ENCODE measurements around the gene ALDH1A3.

ALDH1A3 gene

DNA sequence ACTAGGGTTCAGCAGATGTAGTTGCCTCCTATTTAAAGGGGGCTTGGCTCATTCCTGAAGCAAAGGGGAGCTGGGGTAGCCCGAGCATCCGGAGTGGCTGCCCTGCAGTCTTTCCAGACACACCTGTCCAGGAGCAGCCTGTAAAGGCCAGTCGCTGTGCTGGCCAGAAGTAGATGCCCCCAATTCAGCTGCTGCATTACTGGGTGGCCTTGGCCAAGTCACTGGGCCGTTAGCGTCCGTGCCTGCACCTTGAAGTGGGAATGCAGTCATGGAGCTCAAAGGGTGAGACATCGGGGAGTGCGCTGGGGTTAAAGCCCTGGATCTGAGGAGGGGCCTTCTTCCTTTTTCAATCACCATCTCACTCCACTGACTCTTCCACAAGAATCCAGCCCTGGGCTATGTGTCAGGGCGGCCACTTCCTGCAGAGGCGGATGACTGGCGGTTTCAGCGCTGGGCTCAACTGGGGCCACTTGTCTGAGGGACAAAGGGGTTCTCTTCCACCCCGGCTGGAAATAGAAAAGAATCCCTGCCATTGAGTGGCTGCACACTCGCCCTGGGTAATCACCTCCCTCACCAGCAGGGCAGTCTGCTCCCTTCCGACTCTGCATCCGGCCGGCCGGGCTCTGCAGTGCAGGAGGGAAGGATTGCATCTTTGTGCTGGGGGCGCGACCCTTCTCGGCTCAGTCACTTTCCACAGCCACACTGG is 11.8 kb downstream of the ALDH1A3 start:
- peaks cover 7% of the 10 kb centered on the region for H3K4me1 ChIP-seq (ENCODE audit: control insufficient read depth, insufficient read depth, low read length)
- H3K4me3 ChIP-seq (ENCODE audit: low read length), result no peak overlapping the region
- H3K36me3 ChIP-seq (ENCODE audit: control insufficient read depth, insufficient read depth, low read length), result no peaks in the 10 kb centered on the region
- no peak overlapping the region for H3K9ac ChIP-seq (ENCODE audit: low read length)
- no peak overlapping the region for H3K27ac ChIP-seq (ENCODE audit: low read depth, low read length)
- H3K27me3 ChIP-seq (ENCODE audit: control insufficient read depth, insufficient read depth, low read length), result no peaks in the 10 kb centered on the region

DNA sequence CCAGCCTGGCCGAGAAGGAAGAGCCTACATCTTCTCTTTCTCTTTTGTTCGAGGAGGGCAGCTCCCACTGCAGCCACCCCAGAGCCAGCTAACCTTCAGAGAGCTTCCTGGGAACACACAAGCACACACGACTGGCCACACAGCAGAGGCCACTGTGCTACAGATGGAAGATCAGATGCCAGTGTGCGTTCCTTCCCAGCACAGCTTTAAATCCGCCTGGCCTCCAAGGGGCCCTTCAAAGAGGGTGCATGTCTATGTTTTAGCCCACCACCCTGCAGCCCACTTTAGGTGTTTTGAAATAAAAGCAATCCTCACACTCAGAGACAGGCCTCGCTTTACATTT is 12.4 kb downstream of the ALDH1A3 start:
- H3K27ac ChIP-seq (ENCODE audit: low read depth, low read length), result no peak overlapping the region
- peaks cover 7% of the 10 kb centered on the region for H3K4me1 ChIP-seq (ENCODE audit: control insufficient read depth, insufficient read depth, low read length)
- H3K9ac ChIP-seq (ENCODE audit: low read length), result no peak overlapping the region
- no peak overlapping the region for H3K4me3 ChIP-seq (ENCODE audit: low read length)
- H3K36me3 ChIP-seq (ENCODE audit: control insufficient read depth, insufficient read depth, low read length), result no peaks in the 10 kb centered on the region
- H3K27me3 ChIP-seq (ENCODE audit: control insufficient read depth, insufficient read depth, low read length), result no peaks in the 10 kb centered on the region

DNA sequence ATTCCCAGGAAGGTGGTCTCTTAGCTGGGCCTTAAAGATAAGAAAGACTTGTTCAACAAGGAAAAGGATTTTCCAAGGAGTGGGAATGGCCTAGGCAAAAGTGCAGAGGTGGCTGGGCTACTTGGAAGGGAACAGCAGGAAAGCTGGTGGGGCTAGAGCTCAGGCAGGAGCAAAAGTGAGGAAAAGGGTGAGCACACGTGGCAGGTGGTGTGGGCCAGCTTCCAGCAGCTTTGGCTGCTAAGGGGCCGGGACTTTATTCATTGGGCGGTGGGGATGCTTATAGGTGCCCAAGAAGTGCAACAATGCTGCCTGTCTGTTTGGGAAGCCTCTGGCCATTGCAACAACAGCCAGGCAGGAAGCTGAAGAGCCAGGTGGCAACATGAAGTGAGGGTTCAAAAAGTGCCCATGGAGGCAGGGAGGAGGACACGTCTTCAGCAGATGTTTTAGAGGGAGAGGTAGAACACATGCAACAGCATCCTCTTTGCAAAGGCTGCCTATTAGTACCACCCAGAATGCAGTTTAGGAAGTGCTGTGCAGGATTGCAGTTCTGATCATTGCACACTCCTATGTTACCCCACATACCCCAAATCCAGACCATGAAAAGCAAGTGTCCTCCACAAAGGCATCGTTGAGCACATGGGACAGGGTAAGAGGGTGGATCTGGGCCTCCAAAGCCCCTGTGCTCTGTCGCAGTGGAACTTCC is 13.8 kb downstream of the ALDH1A3 start:
- Histone ChIP-seq H3K27me3 (ENCODE audit: control insufficient read depth, insufficient read depth, low read length) (no peaks in the 10 kb centered on the region), H3K4me3 (ENCODE audit: low read length) (no peak overlapping the region), H3K27ac (ENCODE audit: low read depth, low read length) (no peak overlapping the region), H3K9ac (ENCODE audit: low read length) (no peak overlapping the region), H3K4me1 (ENCODE audit: control insufficient read depth, insufficient read depth, low read length) (peaks cover 7% of the 10 kb centered on the region), H3K36me3 (ENCODE audit: control insufficient read depth, insufficient read depth, low read length) (no peaks in the 10 kb centered on the region)

DNA sequence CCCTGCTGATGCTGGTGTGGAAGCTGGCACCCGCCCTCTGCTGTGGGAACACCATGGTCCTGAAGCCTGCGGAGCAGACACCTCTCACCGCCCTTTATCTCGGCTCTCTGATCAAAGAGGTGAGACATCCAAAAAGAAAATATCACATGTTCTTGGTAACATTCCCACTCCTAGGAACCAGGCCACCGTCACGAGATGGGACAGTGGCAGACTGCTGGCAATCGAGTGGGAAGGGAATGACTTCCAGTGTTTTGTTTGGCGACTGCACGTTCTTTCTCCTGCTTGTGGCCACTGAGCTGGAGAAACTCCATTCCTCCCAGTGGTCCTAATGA is 14.3 kb downstream of the ALDH1A3 start:
- Histone ChIP-seq H3K27ac (ENCODE audit: low read depth, low read length) (no peak overlapping the region), H3K4me1 (ENCODE audit: control insufficient read depth, insufficient read depth, low read length) (peaks cover 4% of the 10 kb centered on the region), H3K4me3 (ENCODE audit: low read length) (no peak overlapping the region), H3K36me3 (ENCODE audit: control insufficient read depth, insufficient read depth, low read length) (no peaks in the 10 kb centered on the region), H3K9ac (ENCODE audit: low read length) (no peak overlapping the region), H3K27me3 (ENCODE audit: control insufficient read depth, insufficient read depth, low read length) (no peaks in the 10 kb centered on the region)

DNA sequence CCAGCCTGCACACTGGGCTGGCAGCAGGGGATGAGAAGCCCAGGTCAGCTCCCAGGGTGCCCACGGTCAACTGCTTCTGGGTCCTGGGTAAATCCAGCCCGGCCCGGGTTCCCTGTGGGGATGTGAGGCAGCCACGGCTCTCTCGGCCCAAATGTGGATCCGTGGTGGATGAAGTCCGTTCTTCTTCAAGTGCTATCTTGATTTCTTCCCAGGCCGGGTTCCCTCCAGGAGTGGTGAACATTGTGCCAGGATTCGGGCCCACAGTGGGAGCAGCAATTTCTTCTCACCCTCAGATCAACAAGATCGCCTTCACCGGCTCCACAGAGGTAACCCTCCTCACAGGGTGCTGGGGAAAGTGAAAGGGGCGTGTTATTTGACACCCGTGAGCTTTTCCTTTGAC is 16.1 kb downstream of the ALDH1A3 start:
- Histone ChIP-seq H3K4me3 (ENCODE audit: low read length) (no peak overlapping the region), H3K9ac (ENCODE audit: low read length) (no peak overlapping the region), H3K27me3 (ENCODE audit: control insufficient read depth, insufficient read depth, low read length) (no peaks in the 10 kb centered on the region), H3K27ac (ENCODE audit: low read depth, low read length) (no peak overlapping the region), H3K4me1 (ENCODE audit: control insufficient read depth, insufficient read depth, low read length) (peaks cover 2% of the 10 kb centered on the region), H3K36me3 (ENCODE audit: control insufficient read depth, insufficient read depth, low read length) (no peaks in the 10 kb centered on the region)

DNA sequence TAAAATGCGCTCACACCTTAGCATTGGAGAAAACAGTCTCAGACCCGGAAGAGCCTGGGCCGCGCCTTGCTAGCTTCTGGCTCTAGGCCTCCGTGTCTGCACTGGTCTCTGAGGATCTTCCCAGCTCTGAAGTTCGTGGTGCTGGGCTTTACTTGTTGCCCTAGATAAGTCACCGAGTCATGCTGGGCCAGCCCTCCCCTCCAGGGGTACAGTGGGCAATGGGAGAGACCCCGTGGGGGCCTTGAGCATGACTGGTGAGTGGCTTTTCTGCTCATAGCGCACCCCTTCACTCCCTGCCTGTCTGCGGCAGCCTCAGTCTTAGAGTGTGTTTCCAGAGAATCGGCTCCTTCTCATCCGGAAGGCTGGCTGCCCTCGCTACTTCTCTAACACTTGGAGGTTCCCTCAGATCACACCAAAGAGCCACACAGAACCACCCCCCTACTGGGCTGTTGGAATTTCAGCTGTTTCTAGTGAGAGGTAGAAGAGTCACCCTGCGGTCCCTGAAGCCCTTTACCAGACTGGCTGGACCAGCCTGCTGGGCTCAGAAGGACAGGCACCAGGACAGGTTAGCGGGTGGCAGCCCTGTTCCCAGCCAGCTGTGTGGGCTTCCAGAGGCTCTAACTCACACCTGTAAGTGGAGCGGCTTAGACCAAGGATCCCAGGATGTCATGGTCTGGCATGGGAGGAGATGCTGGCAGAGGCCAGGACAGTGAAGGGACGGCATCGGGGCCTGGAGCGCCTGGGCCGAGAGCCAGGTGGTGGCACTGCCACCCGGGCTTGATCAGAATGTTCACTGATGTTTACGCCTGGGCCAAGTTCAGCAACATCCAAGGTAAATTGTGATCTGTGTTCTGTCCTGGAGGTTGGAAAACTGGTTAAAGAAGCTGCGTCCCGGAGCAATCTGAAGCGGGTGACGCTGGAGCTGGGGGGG is 17.9 kb downstream of the ALDH1A3 start:
- no peak overlapping the region for H3K9ac ChIP-seq (ENCODE audit: low read length)
- H3K27ac ChIP-seq (ENCODE audit: low read depth, low read length), result no peak overlapping the region
- peaks cover 13% of the 10 kb centered on the region for H3K4me1 ChIP-seq (ENCODE audit: control insufficient read depth, insufficient read depth, low read length)
- H3K36me3 ChIP-seq (ENCODE audit: control insufficient read depth, insufficient read depth, low read length), result no peaks in the 10 kb centered on the region
- H3K27me3 ChIP-seq (ENCODE audit: control insufficient read depth, insufficient read depth, low read length), result no peaks in the 10 kb centered on the region
- H3K4me3 ChIP-seq (ENCODE audit: low read length), result no peak overlapping the region

DNA sequence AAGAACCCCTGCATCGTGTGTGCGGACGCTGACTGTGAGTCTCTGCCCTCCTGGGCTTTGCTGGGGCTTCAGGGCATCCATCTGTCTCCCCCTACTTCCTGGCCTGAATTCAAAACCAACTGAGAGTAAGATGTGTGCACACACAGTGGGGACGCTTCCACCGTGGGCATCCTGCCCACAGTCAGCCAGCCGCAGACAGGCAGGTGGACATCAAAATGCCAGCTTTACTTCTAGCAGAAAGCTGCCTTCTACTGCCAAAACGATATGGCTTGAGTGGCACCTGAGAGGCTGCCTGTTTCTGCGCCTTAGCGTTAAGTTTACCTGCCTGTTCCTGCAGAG is 18.5 kb downstream of the ALDH1A3 start:
- Histone ChIP-seq H3K27ac (ENCODE audit: low read depth, low read length) (no peak overlapping the region), H3K27me3 (ENCODE audit: control insufficient read depth, insufficient read depth, low read length) (no peaks in the 10 kb centered on the region), H3K4me3 (ENCODE audit: low read length) (no peak overlapping the region), H3K36me3 (ENCODE audit: control insufficient read depth, insufficient read depth, low read length) (no peaks in the 10 kb centered on the region), H3K9ac (ENCODE audit: low read length) (no peak overlapping the region), H3K4me1 (ENCODE audit: control insufficient read depth, insufficient read depth, low read length) (peaks cover 17% of the 10 kb centered on the region)

DNA sequence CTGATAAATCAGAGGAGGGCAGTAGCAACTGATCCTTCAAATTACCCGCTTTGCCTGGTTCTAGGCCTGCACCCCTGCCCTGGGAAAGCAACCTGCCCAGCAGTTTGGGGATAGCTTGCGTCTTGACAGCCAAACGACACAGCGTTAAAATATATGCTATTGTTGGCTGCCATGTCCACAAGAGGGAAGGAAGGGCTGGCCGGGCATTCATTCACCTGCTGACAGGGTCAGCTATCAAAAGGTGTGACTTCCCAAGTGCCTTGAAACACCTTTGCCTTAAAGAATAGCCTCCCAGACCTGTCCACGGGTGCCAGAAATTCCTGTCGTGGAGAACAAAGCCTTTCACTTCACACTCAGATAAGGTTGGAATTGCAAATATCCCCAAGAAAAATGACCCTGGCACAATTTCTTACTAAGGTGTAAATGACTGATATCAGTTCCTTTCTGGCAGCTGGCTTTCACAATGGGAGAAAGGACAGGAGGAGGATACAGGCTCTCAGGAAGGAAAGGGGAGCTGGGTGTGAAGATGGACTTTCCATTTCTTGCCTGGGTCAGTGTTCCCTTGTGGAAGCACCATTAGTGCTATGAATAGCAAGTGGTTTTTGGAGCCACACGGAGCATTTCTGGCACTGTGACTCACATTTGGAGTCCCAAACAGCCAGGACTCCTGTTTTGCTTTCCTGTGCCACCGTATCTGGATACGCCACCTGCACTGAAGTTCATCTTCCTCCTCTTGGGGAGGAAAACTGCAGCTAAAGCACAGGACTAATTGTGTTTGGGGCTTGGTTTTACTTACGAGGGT is 19.2 kb downstream of the ALDH1A3 start:
- Histone ChIP-seq H3K4me1 (ENCODE audit: control insufficient read depth, insufficient read depth, low read length) (peaks cover 17% of the 10 kb centered on the region), H3K4me3 (ENCODE audit: low read length) (no peak overlapping the region), H3K27ac (ENCODE audit: low read depth, low read length) (no peak overlapping the region), H3K27me3 (ENCODE audit: control insufficient read depth, insufficient read depth, low read length) (no peaks in the 10 kb centered on the region), H3K36me3 (ENCODE audit: control insufficient read depth, insufficient read depth, low read length) (no peaks in the 10 kb centered on the region), H3K9ac (ENCODE audit: low read length) (no peak overlapping the region)

DNA sequence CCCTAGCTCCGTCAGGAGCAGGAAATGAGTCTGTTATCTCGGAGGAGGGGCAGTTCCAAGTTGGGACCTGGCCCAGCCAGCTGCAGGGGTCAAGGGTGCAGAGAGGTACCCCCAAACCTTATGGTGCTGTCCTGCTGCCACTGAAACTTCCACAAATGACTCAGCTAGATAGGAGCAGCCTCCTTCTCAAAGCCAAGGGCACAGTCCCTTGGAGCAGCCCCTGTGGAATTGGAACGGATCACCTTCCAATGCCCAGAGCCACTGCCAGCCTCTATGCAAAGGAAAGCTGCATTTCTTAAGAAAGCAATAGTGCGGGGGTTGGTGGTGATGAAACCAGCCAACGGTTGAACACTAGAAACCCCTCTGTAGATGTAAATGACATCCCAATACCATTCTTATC is 20.0 kb downstream of the ALDH1A3 start:
- H3K27ac ChIP-seq (ENCODE audit: low read depth, low read length), result no peak overlapping the region

DNA sequence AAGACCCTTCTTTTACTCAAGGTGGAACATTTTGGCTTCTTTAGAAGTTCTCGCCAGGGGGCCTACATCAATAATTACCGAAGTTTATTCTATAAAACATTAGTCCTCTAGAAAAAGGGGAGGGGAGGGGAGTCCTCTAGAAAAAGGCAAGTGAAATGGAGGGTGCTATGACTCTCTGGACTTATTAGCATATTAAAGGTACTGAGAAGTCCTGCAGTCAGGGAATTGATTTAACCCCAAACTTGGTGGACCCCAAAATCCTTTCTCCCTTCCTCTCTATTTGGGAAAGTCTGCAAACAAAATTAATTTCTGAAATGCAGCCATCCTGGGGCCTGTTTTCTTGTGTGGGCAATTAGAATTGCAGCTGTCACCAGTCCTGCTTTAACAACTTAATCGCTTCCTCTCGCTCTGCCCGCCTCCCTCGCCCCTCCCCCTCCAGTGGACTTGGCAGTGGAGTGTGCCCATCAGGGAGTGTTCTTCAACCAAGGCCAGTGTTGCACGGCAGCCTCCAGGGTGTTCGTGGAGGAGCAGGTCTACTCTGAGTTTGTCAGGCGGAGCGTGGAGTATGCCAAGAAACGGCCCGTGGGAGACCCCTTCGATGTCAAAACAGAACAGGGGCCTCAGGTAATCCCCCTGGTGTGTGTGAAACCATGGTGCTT is 20.6 kb downstream of the ALDH1A3 start:
- Histone ChIP-seq H3K27ac (ENCODE audit: low read depth, low read length) (peak overlapping the region; percentile 57), H3K4me3 (ENCODE audit: low read length) (no peak overlapping the region), H3K4me1 (ENCODE audit: control insufficient read depth, insufficient read depth, low read length) (peaks cover 17% of the 10 kb centered on the region), H3K9ac (ENCODE audit: low read length) (no peak overlapping the region), H3K27me3 (ENCODE audit: control insufficient read depth, insufficient read depth, low read length) (no peaks in the 10 kb centered on the region), H3K36me3 (ENCODE audit: control insufficient read depth, insufficient read depth, low read length) (no peaks in the 10 kb centered on the region)

More for the DNA sequence above, 20.0 kb downstream of the ALDH1A3 start:
- Histone ChIP-seq H3K4me1 (ENCODE audit: control insufficient read depth, insufficient read depth, low read length) (peaks cover 17% of the 10 kb centered on the region), H3K27me3 (ENCODE audit: control insufficient read depth, insufficient read depth, low read length) (no peaks in the 10 kb centered on the region), H3K4me3 (ENCODE audit: low read length) (no peak overlapping the region), H3K36me3 (ENCODE audit: control insufficient read depth, insufficient read depth, low read length) (no peaks in the 10 kb centered on the region), H3K9ac (ENCODE audit: low read length) (no peak overlapping the region)

DNA sequence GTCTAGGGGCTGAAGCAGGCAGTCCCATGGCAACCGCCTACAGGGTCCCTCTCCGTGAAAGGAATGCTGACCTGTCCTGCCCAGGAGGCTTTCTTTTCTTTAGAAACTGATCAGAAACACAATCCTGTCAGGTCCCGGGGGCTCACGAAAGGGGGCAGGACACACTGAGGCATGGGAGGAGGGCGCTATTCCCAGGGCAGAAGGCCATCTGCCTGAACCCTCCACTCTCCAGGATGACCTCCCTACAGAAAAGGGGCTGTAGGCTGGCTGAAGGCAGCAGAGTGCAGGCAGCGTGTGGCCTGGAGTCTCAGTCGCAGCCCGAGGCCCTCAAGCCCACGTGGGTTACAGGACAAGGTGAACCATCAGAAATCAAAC is 21.2 kb downstream of the ALDH1A3 start:
- no peak overlapping the region for H3K9ac ChIP-seq (ENCODE audit: low read length)
- H3K4me3 ChIP-seq (ENCODE audit: low read length), result no peak overlapping the region
- H3K27me3 ChIP-seq (ENCODE audit: control insufficient read depth, insufficient read depth, low read length), result no peaks in the 10 kb centered on the region
- peak overlapping the region; percentile 57 for H3K27ac ChIP-seq (ENCODE audit: low read depth, low read length)
- H3K36me3 ChIP-seq (ENCODE audit: control insufficient read depth, insufficient read depth, low read length), result no peaks in the 10 kb centered on the region
- H3K4me1 ChIP-seq (ENCODE audit: control insufficient read depth, insufficient read depth, low read length), result peaks cover 17% of the 10 kb centered on the region

DNA sequence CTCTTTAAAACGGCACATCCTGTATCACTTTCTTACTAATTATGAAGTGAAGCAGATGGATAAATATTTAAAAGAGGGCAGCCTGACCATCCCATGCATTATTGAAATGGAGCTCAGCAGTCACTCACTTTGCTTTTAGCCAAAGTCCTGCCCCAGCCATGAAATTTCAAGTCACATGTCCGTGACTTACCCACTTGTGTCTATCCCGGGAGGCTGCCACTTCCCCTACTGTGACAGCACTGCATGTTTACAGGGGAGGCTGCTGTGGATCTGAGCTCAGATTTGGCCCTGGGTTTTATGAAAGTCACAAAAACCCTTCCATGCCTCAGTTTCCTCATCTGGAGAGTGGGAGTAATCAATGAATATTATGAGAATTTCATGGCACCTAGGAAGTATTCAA is 21.7 kb downstream of the ALDH1A3 start:
- H3K27ac ChIP-seq (ENCODE audit: low read depth, low read length), result peak overlapping the region; percentile 90
- peaks cover 17% of the 10 kb centered on the region for H3K4me1 ChIP-seq (ENCODE audit: control insufficient read depth, insufficient read depth, low read length)
- H3K36me3 ChIP-seq (ENCODE audit: control insufficient read depth, insufficient read depth, low read length), result no peaks in the 10 kb centered on the region
- no peak overlapping the region for H3K9ac ChIP-seq (ENCODE audit: low read length)
- no peak overlapping the region for H3K4me3 ChIP-seq (ENCODE audit: low read length)
- H3K27me3 ChIP-seq (ENCODE audit: control insufficient read depth, insufficient read depth, low read length), result no peaks in the 10 kb centered on the region

Measured in rectal smooth muscle tissue (tissue), 1 donor.